ENCODE data around the gene VAV1. TPM values are rescaled to one million over a fixed set of nuclear protein-coding genes. Genes with fewer than 3 reads are reported as not detected.
A peak's percentile ranks its signal among the peaks of the same experiment; 100 is the strongest.
"Not testable (repeated sequence)": the region's sequence is repeated elsewhere in the genome, so short reads cannot be mapped to it uniquely, and the experiment has no call there.

Gene VAV1
- total RNA-seq, 4 donors from 2014 or later = 4.0 to 16.2 (median 5.8) TPM

- H3K36me3 ChIP-seq = no peaks in the 10 kb centered on the region
- peaks cover 0 to 28% (median 2%) of the 10 kb centered on the region in 4 donors for H3K9me3 ChIP-seq
- no peak overlapping the region for H3K27ac ChIP-seq
- no peak for DNase-seq (ENCODE audit: low spot score in 2 of 2)
- 82 to 83% methylated on average over 9 of the region's 9 CpGs for WGBS, 2 donors
- no peak overlapping the region for H3K4me3 ChIP-seq
- peaks cover 0 to 7% (median 0%) of the 10 kb centered on the region in 4 donors for H3K4me1 ChIP-seq
- TF ChIP-seq EP300 (IDR thresholded peaks at IDR 0.05) (no peak), CTCF (IDR thresholded peaks at IDR 0.05) (no peak), POLR2A (IDR thresholded peaks at IDR 0.05) (no peak)
- H3K27me3 ChIP-seq = peaks cover 0 to 5% of the 10 kb centered on the region in 2 donors
These were observed 25.1 kb downstream of the VAV1 start for GRCh38 chr19:6797646-6798045.

GRCh38 chr19:6800160-6800790 is 27.8 kb downstream of the VAV1 start:
- not testable (repeated sequence) for H3K27me3 ChIP-seq; DNase-seq (ENCODE audit: low spot score in 2 of 2); H3K4me3 ChIP-seq; H3K4me1 ChIP-seq; H3K36me3 ChIP-seq; H3K27ac ChIP-seq
- 82% methylated on average over 14 of the region's 14 CpGs for whole genome bisulfite sequencing, 2 donors
- H3K9me3 ChIP-seq = peaks cover 0 to 14% (median 0%) of the 10 kb centered on the region in 4 donors

GRCh38 chr19:6800991-6801484 is 28.5 kb downstream of the VAV1 start:
- Histone ChIP-seq H3K4me1 (peaks cover 0 to 7% (median 0%) of the 10 kb centered on the region in 4 donors), H3K4me3 (peak overlapping the region in 2 of 4 donors; percentile 27 to 30), H3K27ac (peak overlapping the region in 2 of 4 donors; percentile 22 to 58), H3K9me3 (peaks cover 0 to 8% (median 0%) of the 10 kb centered on the region in 4 donors), H3K27me3 (peaks cover 0 to 5% of the 10 kb centered on the region in 2 donors), H3K36me3 (no peaks in the 10 kb centered on the region)
- no peak for TF ChIP-seq EP300 (IDR thresholded peaks at IDR 0.05)
- TF ChIP-seq CTCF (IDR thresholded peaks at IDR 0.05) = no peak
- TF ChIP-seq POLR2A (IDR thresholded peaks at IDR 0.05) = no peak
- no peak for DNase-seq (ENCODE audit: low spot score in 2 of 2)
- 47% methylated on average over 10 of the region's 10 CpGs for WGBS, 2 donors

DNA sequence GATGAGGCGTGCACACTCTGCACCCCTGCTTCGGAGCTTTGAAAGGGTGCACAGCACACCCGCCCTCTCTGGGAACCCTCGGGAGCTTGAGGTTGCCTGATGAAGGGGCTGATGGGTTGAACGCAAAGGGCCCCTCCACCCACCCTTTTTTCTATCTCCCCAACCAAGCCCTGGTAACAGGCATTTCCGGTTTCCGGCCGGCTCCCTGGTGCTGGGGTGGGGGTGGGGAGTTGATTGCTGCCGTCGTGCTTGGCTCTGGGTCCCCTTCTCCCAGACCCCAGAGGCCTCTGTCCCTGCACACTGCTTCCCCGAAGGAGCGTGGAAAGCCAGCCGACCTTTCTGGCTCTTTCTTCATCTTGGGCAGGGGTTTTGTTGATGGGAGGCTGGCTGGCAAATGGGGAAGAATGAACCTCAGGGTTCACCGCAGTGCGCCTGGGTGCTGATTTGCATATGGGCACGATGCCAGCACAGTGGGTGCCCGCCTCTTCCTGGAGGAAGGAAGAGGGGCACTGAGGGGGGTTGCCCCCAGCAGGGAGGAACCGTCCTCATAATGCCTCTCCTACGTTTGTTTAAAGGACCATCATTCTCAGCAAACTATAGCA is 29.1 kb downstream of the VAV1 start:
- Histone ChIP-seq H3K4me3 (peak overlapping the region in 3 of 4 donors; percentile 3 to 30 (median 27)), H3K27ac (peak overlapping the region in 2 of 4 donors; percentile 22 to 58), H3K36me3 (no peaks in the 10 kb centered on the region), H3K9me3 (peaks cover 0 to 8% (median 0%) of the 10 kb centered on the region in 4 donors), H3K27me3 (peaks cover 0 to 5% of the 10 kb centered on the region in 2 donors), H3K4me1 (peaks cover 0 to 7% (median 0%) of the 10 kb centered on the region in 4 donors)
- peak in 1 of 2 donors; percentile 61 for DNase-seq (ENCODE audit: low spot score in 2 of 2)
- TF ChIP-seq POLR2A (IDR thresholded peaks at IDR 0.05) (no peak), CTCF (IDR thresholded peaks at IDR 0.05) (no peak), EP300 (IDR thresholded peaks at IDR 0.05) (peak in 1 of 2 donors; percentile 36)
- WGBS, 2 donors = 11 to 13% methylated on average over 14 to 15 of the region's 19 CpGs

DNA sequence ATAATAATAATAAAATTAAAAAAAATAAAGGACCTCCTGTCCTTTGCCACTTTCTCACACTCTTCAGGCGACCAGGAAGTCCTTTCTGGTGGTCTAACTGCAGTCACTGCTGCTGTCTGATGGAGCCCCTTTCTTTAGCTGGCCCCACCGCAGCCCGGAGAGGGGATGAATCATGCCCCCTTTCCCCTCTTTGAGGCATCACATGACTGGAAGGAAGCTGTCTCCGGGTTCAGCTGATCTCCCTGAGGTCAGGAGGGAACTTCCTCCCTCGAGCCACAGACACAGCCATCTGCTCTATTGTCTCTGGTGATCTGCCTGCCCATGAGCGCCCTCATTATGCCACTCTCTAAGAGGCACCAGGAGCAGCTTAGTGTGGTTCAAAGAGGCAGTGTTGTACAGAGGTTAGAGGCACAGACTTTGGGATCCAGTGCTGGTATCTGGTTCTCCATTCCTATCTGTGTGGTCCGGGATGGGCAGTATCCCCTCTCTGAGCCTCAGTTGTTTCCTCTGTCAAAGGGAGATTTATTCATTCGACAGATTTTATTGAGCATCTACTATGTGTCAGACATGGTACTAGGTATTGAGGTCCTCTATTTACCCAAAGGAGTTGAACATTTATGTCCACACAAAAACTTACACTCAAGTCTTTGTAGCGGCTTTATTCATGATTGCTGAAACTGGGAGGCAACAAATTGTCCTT is 30.0 kb downstream of the VAV1 start:
- TF ChIP-seq POLR2A (IDR thresholded peaks at IDR 0.05) (no peak), CTCF (IDR thresholded peaks at IDR 0.05) (no peak), EP300 (IDR thresholded peaks at IDR 0.05) (peak in 1 of 2 donors; percentile 18)
- Histone ChIP-seq H3K36me3 (no peaks in the 10 kb centered on the region), H3K27ac (peak overlapping the region in 3 of 4 donors; percentile 22 to 50 (median 47)), H3K4me1 (peaks cover 0 to 7% (median 0%) of the 10 kb centered on the region in 4 donors), H3K9me3 (peaks cover 0 to 10% (median 0%) of the 10 kb centered on the region in 4 donors), H3K4me3 (peak overlapping the region in 1 of 4 donors; percentile 30), H3K27me3 (peaks cover 0 to 5% of the 10 kb centered on the region in 2 donors)
- DNase-seq (ENCODE audit: low spot score in 2 of 2) = peak in 1 of 2 donors; percentile 28
- 56% methylated on average over 9 of the region's 9 CpGs for WGBS, 2 donors

Measured in tibial nerve (tissue), 4 donors.